ENCODE data around the gene FIBIN.

FIBIN gene

DNA sequence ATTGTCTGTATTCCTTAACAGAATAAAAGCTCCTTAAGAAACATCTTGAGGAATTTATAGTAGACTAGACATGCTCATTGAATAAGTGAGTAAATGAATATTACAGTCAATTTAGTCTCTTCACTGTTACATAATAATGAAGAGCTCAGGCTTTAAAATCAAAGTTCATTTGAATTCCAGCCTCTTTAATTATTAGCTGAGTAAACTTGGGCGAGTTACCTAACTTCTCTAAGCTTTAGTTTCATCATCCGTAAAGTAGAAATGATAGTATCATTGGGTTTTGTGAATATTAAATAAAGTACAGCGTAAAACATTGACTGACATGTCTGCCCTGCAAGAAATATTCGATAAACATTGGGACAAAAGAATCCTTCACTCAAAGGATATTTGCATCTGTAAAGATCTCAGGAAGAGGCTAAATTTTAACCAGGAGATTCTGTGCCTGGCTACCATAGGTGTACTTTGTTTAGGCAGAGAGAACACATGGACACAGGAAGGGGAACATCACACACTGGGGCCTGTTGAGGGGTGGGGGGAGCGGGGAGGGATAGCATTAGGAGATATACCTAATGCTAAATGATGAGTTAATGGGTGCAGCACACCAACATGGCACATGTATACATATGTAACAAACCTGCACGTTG is 31.5 kb downstream of the FIBIN start:
- no peak for DNase-seq

DNA sequence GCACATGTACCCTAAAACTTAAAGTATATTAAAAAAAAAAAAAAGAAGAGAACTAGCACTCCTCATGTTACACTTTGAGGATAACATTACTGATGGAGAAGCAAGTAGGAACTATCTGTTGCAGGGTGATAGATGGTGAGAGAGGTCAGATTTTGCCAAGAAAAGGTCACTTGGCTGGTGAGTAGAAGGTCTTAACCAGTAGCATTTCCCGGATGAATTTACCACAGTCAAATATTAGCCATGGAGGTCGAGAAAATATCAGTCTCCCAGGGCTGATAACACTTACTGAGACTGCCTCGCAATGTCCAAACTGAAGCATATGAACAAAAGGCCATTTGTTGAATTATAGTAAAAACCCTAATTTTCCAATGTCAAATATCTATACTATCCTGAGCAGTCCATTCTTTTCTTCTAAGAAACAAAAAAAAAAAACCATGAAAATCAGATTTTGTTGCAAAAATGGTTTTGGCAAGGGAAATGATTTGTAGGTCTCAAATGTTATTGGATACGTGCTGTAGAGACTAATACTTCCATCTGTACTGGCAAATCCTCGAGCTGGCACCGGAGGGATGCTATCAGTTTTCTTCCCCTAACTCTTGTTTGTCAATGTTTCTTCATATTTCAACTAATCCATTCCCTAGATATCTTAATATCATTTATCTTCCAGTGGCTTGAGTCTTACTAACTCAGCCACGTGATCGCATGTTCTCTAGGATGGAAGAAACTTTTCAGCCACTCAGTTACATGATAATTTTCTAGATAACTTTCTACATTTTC is 32.2 kb downstream of the FIBIN start:
- DNase-seq = no peak

DNA sequence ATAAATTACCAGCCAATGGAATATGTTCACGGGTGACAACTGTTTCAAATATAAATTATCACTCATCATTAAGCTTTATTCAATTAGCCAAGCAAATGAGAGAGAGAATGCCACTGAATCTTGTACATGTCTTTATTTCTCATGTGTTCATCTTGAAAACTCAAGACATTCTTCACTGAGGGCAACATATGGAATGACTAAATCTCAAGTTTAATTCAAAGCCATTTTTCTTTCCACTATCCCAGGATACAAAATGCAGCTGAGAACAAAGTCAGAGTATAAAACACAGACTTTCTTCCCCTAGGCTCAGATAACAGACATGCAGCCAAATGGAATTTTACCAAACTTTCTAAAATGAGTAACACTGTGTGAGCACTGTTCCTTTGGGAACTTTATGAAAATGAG is 34.7 kb downstream of the FIBIN start:
- DNase-seq = no peak

DNA sequence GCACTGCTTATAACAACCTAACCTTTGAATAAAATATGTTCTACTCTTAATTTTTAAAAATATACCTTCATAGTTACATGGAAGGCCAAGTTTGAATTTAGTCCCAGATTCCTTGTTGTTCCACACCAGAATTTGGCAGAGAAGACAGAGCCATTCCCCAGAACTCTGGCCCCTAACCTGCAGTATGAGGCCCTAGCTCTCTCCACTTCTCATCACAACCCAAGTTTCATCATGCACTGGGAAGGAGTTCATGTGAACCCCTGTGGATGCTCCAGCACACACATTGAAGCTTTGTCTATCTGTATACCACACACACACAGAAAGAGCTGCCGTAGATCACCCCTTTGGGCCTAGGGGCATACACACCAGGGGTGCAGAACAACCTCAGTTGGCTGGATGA is 36.1 kb downstream of the FIBIN start:
- DNase-seq = no peak

DNA sequence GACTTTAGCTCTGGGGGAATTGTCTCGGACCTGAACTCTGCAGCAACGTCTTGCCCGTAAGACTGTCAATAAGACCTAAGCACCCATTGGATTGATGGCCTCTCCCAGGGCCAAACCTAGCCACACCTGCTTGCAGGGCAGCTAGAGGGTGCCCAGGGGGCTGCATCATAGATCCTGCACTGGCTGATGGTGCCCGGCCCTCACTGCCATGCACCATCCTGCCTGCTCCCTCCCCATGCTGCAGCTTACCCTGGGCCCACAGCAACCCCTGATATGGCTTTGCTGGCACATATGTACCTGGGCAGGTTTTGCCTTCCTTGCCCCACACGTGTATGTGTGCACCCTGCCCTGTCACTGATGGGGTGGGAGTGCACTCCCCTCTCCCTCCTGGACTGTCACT is 37.8 kb downstream of the FIBIN start:
- DNase-seq = no peak

DNA sequence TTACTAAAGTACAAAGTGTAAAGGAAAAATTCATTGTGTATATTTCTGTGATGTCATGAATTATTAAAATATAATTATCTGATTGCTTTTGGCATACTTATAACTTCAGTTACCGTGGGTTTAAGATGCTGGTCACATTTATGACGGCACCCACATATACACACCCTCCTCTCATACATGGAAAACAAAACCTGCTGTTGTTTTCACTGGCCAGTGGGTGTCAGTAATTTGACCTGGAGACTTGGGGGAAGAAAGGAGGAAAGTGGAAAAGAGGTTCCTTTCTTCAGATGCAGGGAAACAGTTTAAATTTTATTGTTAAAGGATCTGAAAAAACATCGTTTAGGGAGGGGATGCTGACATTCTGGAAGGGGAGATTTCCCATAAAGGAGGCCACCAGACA is 46.0 kb downstream of the FIBIN start:
- DNase-seq = no peak

DNA sequence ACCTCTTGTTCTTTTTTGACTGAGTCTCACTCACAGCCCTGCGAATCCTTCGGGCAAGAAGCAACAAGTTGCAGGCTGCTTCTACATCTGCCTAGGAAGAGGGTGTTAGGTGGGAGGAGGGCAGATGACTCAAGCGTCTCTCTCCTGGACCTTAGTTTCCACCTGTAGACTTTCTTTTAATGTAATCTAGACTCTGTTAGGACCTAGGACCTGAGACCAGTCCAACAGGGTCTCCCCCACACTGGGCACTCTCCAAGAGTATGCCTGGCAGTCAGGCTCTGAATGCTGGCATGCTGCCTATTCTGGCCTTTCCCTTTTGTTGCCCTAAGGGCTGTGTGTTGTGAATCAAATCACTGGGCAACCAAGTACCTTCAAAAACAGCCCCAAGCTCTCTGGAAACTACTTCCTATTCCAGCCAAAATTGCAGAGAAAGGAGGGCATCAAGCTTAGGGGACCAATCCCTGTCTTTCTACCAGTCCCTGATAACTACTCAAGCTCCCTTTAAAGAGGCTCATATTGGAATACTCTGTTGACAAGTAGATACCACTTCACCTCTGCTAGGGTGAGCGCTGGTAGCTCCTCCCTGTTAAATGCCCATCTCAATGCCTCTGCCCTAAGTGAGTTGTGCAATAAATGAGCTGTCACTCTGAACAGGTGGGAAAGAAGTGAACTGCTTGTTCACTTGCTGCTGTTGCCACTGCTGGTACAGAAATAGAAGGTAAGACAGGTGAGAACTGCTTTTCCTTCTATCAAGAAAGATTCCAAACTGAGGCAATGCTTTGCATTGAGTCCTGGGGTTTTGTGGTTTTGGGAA is 46.6 kb downstream of the FIBIN start, which contains the start of gene BBOX1:
Gene BBOX1, plus strand, starts transcription at position 514 of the 814 bp plus-strand sequence. CDS start 14,616 bp downstream, outside the sequence.
- DNase-seq = peak; percentile 46

DNA sequence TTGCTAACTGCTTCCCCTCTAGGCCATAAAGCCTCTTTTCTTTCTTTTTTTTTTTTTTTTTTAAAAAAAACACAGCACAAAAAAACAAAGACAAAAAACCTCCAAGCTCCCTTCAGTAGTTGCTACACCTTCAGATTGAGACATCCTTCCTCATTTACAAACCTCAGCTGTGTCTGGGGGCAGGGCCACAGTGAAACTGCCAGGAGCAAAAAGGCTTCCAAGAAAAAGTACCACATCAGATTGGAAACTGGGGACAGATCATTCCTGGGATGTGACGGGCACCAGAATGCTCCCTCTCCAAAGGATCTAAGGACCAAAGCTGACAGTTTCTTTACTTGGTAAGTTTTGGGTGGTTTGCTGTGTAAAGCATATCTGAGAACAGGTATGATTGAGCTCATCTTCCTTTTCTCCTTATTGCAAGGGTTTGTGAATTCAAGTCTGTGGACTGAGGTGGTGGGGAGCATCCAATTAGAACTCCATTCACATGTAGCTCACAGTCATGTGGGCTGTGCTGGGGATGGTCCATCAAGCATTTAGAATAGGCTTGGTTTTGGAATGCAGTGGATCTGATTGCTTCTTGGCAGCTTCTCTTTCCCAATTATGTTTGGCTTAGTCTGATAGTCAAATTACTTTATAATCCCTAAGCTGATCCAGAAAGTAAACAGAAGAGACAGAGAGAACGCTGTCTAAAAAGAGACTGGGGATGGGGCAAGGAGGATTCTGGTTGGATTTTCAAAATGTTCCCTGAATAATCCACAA is 47.4 kb downstream of the FIBIN start:
- DNase-seq = no peak

All from NCI-H774 (cell line).